NCI-H748 (cell line): ENCODE results near the gene CTU1.
A peak's percentile ranks its signal among the peaks of the same experiment; 100 is the strongest.

Experiments
- DNase-seq: peaks from one replicate; lab custom pipeline; 2025; ENCODE audit not compliant: unreplicated experiment; lab: John Stamatoyannopoulos, UW

Gene CTU1

DNA sequence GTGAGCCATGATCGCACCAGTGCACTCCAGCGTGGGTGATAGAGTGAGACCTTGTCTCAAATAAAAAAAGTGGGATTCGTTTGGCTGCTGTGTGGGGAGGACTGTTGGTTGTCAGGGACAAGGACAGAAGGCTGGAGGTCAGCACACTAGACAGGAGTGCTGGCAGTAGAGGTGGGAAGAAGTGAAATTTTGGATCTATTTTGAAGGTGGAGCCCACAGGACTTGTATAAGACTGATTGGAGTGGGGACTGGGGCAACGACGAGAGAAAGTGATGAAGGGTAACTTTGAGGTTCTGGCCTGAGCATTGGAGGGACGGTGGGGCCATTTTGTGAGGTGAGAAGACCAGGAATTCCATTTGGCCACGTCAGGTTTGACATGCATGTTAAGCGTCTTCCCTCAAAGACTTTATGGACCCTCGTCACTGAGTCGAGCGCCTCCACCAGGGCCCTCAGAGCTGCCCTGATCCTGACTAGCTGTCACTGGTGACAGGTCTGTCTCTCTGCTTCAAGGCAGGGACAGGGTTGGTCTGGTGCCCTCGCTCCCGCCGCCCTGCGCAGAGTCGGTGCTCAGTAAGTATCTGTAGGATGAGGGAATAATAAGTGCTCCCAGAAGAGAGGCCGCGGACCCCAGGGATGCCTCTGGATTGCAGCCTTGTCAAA is 673 bp downstream of the CTU1 start:
- no peak for DNase-seq

DNA sequence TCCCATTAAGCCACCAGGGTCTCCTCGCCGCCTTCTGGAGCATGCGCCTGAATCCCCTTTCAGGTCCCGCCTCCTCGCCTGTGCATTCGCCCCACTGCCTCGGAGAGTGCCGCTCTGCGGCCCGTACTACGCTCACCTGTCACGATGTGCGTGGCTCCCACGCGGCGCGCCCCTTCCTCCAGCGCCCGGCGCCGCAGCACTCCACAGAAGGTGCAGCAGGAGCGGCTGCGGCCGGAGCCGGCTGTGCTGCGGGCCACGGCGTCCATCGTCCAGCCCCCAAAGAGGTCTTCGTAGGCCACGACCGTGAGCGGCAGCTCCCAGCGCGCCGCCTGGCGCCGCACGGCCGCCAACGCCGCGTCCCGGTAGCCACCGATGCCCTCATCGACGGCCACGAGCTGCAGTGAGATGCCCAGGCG is 4.3 kb downstream of the CTU1 start:
- DNase-seq, result no peak

DNA sequence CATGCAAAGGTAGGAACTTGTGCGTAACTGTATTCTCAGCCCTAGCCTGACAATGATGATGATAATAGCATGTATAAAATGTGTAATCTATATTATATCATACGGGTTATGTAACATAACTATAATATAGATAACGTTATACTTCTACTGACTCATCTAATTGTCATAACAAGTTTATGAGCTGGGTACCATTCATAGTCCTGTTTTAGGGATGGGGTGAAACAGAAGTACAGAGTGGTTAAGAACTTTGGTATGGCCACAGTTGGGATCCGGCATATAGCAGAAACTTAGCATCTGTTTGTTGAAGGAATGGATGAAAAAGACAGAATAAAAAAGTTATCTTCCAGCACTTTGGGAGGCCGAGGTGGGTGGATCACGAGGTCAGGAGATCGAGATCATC is 5.2 kb downstream of the CTU1 start:
- no peak for DNase-seq

DNA sequence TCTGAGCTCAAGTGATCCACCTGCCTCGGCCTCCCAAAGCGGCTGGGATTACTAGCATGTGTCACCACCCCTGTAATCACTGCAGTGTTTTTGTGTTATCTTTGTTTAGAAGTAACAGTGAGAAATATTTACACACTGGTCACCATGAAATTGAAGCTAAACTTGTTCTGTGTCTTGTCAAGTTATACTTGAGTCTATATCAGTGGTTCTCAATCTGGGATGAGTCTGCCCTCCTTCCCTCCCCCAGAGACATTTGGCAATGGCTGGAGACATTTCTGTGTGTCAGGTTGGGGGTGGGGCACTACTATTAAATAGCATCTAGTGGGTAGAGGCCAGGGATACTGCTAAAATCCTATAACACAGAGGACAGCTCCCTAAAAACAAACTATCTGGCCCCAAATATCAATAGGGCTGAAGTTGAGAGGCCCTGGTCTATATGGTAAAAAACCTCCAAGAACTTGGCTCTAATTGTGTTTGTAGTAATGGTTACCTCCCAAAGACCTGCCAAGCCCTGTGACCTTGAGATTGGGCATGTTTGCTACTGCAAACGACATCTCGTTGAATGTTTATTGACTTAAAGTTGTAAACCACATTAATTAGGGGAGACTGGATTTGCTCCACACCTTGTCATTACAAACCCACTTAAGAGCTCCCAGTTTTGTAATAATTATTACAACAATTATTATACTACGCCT is 6.9 kb downstream of the CTU1 start:
- no peak for DNase-seq

DNA sequence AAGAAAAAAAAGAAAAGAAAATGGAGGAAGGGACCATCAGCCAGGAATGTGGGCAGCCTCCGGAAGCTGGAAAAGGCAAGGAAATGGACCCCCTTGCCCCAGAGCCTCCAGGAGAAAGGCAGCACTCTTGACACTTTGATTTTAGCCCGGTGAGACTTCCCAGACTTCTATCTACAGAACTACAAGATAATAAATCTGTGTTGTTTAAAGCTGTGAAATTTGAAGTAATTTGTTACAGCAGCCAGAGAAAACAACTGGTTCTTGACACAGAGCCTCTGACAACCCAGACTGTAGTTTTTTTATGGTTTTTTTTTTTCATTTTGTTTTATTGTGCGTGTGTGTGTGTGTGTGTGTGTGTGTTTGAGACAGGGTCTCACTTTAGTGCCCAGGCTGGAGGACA is 7.6 kb downstream of the CTU1 start:
- no peak for DNase-seq

DNA sequence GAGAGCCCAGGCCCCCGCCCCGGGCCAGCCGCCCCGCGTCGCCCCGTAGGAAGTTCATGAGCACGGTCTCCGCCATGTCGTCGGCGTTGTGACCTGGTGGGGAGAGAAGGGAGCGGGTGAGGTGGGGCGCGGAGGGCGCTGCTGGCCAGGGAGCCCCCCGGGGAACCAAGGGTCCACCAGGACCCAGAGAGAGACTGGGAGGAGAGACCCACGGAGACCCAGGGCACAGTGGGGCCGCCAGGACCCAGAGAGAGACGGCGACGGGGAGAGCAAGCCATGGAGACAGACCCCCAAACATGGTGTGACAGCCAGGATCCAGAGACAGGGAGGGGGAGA is 9.2 kb downstream of the CTU1 start:
- DNase-seq, result no peak

DNA sequence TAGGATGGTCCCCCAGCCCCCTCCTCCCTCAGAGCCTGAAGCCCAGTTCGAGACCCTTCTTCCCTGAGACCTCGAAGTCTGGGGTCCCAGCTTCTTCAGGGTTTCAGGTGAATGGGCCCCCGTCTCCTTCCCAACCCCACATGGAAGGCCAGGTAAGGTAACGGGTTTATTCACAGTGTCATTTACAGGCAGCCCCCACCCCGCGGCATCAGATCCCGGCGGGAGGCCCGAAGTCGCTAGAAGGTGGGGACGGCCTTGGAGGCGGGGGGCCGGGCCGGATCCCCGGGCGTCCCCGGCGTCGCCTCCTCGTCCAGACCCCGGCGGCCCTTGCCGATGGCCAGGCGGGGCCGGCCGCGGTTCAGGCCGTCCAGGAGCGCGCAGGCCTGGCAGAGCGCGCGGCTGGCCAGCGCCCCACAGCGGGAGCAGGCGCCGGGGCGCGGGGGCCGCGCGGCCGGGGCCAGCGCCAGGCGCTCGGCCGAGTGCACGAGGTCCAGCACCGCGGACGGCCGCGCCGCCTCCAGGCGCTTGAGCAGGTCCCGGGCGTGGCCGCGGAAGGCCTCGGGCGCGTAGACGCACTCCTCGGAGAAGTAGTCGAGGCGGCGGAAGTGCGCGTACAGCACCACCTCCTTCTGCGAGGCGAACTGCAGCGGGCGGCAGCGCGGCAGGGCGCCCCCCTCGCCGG is 9.7 kb downstream of the CTU1 start:
- no peak for DNase-seq

DNA sequence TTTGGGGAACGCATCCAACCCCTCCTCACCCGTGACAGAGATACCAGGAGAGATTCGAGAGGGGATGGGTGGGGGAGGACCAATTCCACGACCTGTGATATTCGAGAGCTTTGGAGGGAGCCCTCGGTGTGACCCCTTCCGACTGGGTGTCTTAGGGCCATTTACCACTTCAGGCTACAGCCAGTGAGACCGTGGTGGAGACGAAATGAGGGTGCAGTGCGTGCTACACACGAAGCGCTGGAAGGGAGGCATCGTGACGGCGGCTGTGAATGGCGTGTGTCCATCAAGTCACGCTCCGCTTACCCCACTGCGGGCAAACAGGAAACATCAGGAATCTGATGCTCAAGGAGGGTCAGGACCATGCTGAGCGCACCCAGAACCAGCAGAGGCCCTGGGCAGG is 10.4 kb downstream of the CTU1 start:
- DNase-seq, result no peak

DNA sequence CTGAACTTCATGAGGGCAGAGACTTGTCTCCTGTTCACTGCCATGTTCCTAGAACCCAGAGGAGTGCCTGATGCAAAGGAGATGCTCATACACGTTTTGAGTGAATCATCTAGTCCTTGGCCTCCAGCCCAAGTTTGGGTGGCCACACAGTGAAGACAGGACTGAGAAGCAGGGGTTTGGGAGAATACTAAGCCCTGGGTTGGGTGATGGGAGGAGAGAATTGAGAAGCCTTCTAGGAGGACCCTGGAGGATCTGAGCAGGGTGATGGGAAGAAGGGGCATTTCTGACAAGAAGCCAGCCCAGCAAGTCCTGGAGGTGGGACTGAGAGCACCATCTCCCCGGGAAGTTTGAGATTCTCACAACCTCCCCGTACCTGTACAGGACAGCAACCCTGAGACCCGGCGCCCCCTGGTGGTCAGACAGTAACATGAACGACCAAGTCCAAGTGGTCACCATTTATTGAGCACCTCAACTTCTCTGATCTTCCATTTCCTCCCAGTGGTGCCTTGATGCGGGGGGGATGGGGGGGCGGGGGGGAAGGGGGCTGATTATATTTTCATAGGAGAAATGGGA is 11.0 kb downstream of the CTU1 start:
- peak; percentile 69 for DNase-seq

DNA sequence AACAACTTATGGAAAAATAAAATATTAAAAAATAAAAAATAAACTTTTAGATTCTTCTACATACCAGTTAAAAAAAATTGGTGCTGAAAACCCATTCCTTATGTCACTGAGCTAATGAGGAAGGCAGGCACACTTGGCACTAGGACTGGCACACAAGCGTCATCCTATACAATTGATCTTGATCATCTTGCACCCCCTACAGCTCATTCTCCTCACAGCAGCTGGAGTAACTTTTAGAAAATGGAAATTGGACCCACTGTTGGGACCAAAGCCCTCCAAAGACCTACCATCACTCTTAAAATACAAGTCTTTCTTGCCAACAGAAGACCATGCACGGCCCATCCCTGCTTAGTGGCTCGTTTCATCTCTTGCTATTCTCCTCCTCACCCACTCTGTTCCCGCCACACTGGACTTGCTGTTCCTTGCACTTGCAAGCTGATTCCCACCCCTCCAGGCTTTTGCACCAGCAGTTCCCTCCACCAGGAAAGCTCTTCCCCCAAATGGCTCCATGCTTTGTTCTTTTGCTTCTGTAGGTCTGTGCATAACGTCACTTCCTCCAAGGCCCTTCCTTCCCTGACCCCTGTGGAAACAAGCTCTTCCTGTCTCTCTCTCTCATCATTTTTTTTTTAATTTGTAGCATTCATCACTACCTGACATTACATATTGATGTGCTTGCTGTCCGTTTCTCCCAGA is 11.6 kb downstream of the CTU1 start:
- DNase-seq, result peak; percentile 52

DNA sequence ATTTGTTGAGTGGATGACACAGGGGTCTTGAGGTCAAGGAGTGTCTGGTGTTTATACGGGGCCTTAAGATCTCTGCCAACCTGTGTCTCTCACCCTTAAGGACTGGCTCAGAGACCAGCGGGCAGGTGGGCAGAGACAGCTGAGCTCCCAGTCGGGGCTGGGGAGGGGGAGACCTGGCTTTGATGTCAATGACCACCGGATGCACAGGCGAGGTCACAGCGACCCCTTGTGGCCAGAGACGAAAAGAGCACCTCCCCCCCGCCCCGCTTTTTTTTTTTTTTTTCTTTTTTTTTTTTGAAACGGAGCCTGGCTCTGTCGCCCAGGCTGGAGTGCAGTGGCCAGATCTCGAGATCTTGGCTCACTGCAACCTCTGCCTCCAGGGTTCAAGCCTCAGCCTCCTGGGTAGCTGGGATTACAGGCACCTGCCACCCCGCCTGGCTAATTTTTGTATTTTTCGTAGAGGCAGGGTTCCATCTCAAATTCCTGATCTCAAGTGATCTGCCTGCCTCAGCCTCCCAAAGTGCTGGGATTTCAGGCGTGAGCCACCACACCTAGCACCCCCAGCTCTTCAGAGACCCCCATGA is 13.4 kb downstream of the CTU1 start:
- DNase-seq, result peak; percentile 62

DNA sequence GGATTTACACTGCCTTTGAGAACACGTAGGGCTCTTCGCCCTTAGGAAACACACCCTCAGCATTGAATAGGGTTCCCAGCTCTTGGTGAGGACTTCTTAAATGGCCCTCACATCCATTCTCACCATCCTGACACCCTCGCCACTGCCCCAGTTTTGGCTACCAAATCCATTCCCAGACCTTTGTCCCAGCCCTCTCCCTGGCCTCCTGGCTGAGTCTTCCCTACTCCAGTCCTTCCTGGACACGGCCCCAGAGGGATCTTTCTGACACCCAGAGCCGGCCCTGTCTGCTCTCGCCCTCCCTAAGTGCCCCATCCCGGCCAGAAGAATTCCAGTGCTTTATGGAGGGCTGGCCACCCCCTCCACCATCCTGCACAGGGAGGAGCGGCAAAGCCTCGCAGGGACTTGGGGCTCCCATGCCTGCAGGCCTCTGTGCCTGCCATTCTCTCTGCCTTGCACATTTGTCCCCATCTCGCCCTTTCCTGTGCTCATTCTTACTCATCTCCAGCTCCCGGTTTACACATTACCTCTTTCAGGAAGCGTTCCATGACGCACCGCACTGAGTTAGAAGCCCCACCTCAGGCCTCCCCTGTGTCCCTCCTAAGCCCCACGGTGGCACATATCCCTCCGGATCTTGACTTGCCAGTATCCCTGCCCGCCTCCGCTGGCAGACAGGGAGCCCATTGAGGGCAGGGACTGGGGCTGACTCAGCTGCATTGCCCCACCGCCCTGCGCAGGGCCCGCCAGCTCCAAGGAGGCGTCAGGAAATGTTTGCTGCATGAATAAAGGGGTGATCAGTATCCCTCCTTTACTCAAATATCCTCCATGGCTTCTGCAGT is 14.5 kb downstream of the CTU1 start:
- no peak for DNase-seq

DNA sequence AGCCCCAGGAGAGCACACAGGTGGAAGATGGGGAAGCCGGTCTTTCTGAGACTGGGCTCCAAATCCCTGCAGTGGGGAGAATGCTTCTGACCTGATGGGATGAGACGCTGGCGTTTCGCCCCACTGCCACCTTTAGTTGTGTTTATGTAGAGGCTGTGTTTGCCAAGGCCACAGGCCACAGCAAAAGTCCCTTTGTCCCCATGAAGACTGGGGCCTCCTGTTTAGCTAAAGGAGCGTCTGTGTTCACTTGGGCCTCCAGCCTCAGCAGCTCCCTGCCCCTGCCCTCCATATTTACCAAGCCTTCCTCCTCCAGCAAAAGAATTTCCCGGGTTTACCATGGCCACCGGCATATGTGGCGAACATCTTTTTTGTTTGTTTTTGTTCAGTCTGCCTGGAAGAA is 15.1 kb downstream of the CTU1 start:
- peak; percentile 14 for DNase-seq

DNA sequence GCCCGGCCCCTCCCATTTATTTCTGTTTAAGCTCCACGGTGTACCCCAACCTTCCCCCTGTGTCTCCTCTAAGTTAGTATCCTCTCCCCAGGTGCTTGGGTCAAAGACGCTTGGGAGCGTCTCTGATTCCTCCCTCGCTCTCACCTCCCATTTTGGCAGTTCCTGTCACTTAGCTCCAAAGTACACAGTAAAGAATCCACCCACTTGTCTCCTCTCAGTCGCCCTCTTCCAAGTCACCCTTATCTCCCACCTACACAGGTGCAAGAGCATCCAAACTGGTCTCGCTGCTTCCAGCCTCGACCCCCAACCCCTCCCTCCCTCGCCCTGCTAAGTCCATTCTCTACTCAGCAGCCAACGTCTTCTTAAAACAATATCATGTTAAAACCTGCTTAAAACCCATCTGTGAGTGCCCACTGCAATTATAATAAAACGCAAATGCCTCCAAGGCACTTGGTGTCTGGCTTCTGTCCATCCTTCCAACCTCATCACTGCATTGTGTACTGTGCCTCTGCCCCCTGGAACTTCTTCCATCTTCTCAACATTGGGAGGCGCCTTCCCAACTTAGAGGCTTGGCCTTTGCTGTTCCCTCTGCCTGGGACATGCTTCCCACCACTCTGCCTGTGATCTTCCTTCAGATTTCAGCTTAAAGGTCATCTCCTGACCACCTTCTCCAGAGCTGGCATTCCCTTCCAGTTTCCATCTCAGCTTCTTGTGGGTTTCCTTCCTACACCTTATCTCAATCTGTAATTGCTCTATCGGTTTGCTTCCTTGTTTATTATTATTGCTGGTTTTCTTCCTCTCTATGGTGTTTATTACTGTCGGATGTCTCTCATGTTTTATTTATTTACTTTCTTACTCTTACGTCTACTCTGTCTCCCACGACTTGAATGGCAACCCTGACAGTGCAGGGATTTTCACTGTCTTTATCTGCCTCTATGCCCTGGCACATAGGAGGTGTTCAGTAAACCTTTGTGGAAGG is 16.0 kb downstream of the CTU1 start:
- peak; percentile 66 for DNase-seq

DNA sequence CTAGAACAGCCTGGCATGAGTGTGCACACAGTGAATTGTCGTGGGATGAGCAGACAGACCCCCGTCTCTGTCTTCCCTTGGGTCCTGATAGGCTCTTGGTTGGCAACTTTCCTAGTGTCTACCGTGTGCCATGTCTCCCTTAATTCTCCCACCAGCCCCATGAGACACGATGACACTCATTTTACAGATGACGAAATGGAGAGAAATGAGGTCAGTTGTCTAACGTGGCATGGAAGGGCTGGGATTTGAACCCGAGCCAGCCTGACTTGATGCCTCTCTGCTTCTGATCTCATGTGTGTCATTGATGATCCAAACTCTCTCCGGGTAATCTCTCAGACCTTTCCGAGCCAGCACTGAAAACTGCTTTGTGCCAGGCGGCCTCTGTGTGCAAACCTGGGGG is 17.1 kb downstream of the CTU1 start:
- DNase-seq, result no peak

DNA sequence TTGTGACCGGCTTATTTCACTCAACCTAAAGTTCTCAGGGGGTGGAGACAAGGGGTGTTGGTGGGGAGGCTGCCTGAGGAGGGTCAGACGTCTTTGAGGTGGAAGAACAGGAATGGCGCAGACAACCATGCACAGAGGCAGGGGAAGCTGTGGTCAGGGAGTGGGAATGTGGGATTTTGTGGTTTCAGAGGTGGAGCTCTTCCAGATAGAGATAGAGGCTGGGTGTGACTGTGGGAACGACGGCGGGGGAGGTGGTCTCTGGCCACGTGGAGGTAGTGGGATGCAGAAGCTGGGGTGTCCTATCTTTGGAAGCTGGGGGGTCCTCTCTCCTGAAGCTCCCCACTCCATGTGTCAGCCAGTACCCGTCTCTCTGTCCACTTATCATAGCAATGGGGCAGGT is 17.7 kb downstream of the CTU1 start:
- no peak for DNase-seq

DNA sequence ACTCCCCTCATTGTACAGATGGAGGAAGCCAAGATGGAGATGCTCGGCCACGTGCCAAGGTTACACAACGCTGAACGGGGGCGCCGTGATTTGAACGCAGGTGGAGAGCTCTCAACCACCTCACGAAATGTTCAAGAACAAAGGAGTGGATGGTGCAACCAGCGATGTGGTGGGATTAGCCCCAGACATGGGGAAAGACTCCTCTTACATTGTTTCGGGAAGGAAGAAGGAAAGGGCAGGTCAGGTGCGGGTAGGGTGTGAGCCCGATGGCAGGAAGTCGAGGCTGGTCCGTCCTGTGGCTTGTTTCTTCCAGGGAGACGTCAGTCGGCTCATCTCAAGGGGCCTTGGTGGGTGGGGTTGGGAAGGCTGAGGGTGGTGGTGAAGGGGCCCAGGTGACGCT is 18.4 kb downstream of the CTU1 start:
- DNase-seq, result no peak

DNA sequence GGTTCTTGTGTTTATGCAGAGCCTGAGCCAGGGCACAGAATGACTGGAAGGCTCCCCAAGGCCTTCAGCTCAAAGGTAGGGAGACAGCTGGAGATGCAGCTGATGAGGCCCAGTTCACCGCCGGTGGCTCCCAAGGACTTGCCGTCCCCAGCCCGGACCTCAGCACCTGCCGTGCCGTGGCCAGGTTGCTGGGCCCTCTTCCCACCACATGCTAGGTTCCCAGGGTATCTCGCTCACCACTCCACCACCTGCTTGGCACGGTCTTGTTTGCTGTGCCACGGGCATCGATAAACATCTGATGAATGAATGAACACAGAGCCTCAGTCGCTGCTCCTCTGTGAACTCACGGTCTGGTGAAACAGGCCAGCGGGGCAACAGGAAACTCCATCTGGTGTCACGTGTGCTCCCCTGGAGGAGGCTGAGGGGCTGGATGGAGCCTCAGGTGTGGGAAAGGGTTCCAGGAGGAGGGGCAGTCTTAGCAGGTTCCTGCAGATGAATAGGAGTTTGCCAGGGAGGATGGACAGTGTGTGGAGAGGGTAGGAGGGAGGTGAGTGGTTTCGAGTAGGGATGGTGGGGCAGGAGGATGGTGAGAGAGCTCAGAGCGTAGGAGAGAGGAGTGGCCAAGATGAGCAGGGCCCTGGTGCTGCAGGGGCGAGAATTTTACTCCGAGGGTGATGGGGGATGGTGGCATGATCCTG is 21.9 kb downstream of the CTU1 start:
- peak; percentile 22 for DNase-seq

DNA sequence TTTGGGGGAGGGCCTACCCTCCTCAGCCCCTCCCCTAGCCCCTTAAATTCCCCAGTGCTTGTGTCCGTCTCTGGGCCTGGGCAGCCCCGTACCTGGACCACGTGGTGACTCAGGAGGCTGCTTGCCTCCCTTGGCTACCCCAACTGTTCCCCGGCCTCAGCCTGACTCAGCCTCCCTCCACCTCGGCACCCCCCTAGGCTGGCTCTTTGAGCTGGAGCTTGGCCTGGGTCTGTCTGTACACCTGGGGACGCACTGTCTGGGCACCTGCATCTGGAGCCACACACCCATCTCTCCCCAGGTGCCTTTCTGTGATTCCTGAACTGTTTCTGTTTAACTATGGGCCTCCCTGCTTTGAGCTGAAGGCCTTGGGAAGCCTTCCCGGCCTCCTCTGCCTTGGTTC is 23.7 kb downstream of the CTU1 start:
- DNase-seq, result no peak
